Natural killer cell treated with Interleukin-12 subunit alpha and Interleukin-12 subunit beta and Interleukin-15 and Interleukin-18, amount 100 ng/mL, for 72 hours (primary cell): Measurements from ENCODE around the gene SH3RF1. TPM values are rescaled to one million over a fixed set of nuclear protein-coding genes. Genes with fewer than 3 reads are reported as not detected.

ENCODE experiments used
- ATAC-seq, 2 donors: fragments of 150-1000 bp; cut with Tn5 transposase in 1 of 2; sonication (Bioruptor Pico), chemical (Tn5 transposase) in 1 of 2; 2 replicates each; pipeline ENCODE4 v1.10.0; 2021
- DNase-seq: peaks from one replicate; pipeline ENCODE4 v3.0.0; 2022; ENCODE audit warnings: low spot score
- H3K27ac Mint-ChIP-seq, 2 donors: 1 replicate in 1 of 2; 2 replicates in 1 of 2; pipeline ENCODE4 v1.8.0; 2022; ENCODE audit warnings: mixed read lengths in 2 of 2, mild to moderate bottlenecking in 1 of 2, moderate library complexity in 1 of 2
- H3K27me3 Mint-ChIP-seq, 2 donors: 1 replicate in 1 of 2; 2 replicates in 1 of 2; pipeline ENCODE4 v1.8.0; 2022; ENCODE audit warnings: mixed read lengths in 2 of 2
- H3K36me3 Mint-ChIP-seq: one replicate; pipeline ENCODE4 v1.8.0; 2022; ENCODE audit warnings: mixed read lengths
- H3K4me1 Mint-ChIP-seq, 2 donors: 1 replicate in 1 of 2; 2 replicates in 1 of 2; pipeline ENCODE4 v1.8.0; 2022; ENCODE audit warnings: low read depth in 2 of 2, mixed read lengths in 2 of 2, mild to moderate bottlenecking in 1 of 2
- H3K4me3 Mint-ChIP-seq: one replicate; pipeline ENCODE4 v1.8.0; 2022; ENCODE audit warnings: mixed read lengths
- H3K9me3 Mint-ChIP-seq: 2 replicates; pipeline ENCODE4 v1.8.0; 2022; ENCODE audit warnings: mixed read lengths
- total RNA-seq, 2 donors: library from RNA; stranded (reverse); gene quantifications; one replicate each; pipeline ENCODE4 v1.2.3, GENCODE V29; 2022

Gene SH3RF1
- total RNA-seq = 1 to 10 TPM in 1 of 2 donors, under 1 TPM in 1; 0.64 to 1.3 TPM

- Mint-ChIP-seq H3K4me1 (peaks cover 0 to 3% of the 10 kb centered on the region in 2 donors), H3K27me3 (peaks cover 24 to 49% of the 10 kb centered on the region in 2 donors)
Measured at GRCh38 chr4:169270810-169271691, at the start of gene SH3RF1. Gene SH3RF1 (minus strand): TSS chr4:169270956. CDS start chr4:169269212, 1,744 bp downstream.

GRCh38 chr4:169315530-169316343, 45.0 kb upstream of the SH3RF1 start:
- H3K36me3 Mint-ChIP-seq = no peaks in the 10 kb centered on the region
- no peak overlapping the region for H3K4me3 Mint-ChIP-seq
- H3K4me1 Mint-ChIP-seq = no peaks in the 10 kb centered on the region
- DNase-seq = no peak
- H3K27me3 Mint-ChIP-seq = peaks cover 4 to 32% of the 10 kb centered on the region in 2 donors
- no peaks in the 10 kb centered on the region for H3K9me3 Mint-ChIP-seq
- H3K27ac Mint-ChIP-seq = no peak overlapping the region
- ATAC-seq = no peak

More at GRCh38 chr4:169270810-169271691, at the start of gene SH3RF1:
- Mint-ChIP-seq H3K36me3 (no peaks in the 10 kb centered on the region), H3K27ac (no peak within 1 kb of the TSS), H3K4me3 (peak within 1 kb of the TSS; percentile 67), H3K9me3 (no peaks in the 10 kb centered on the region)
- DNase-seq = peak; percentile 65
- ATAC-seq = peak; percentile 76 to 82

GRCh38 chr4:169314906-169315305, 44.1 kb upstream of the SH3RF1 start:
- Mint-ChIP-seq H3K4me3 (no peak overlapping the region), H3K4me1 (no peaks in the 10 kb centered on the region), H3K36me3 (no peaks in the 10 kb centered on the region), H3K27ac (no peak overlapping the region), H3K9me3 (no peaks in the 10 kb centered on the region), H3K27me3 (peaks cover 0 to 26% of the 10 kb centered on the region in 2 donors)
- ATAC-seq (no peak), DNase-seq (no peak)

- DNase-seq (no peak), ATAC-seq (no peak)
- Mint-ChIP-seq H3K4me1 (no peaks in the 10 kb centered on the region), H3K9me3 (no peaks in the 10 kb centered on the region), H3K36me3 (no peaks in the 10 kb centered on the region), H3K27ac (no peak overlapping the region), H3K4me3 (no peak overlapping the region), H3K27me3 (peaks cover 0 to 21% of the 10 kb centered on the region in 2 donors)
Measured at GRCh38 chr4:169313732-169314131, 43.0 kb upstream of the SH3RF1 start.

GRCh38 chr4:169312690-169313422, 42.1 kb upstream of the SH3RF1 start:
- DNase-seq (no peak), ATAC-seq (no peak)
- H3K9me3 Mint-ChIP-seq = no peaks in the 10 kb centered on the region
- no peaks in the 10 kb centered on the region for H3K36me3 Mint-ChIP-seq
- H3K27me3 Mint-ChIP-seq = peaks cover 0 to 15% of the 10 kb centered on the region in 2 donors
- H3K4me1 Mint-ChIP-seq = no peaks in the 10 kb centered on the region
- H3K4me3 Mint-ChIP-seq = no peak overlapping the region
- no peak overlapping the region for H3K27ac Mint-ChIP-seq

- no peaks in the 10 kb centered on the region for H3K9me3 Mint-ChIP-seq
- peaks cover 0 to 9% of the 10 kb centered on the region in 2 donors for H3K27me3 Mint-ChIP-seq
- H3K4me1 Mint-ChIP-seq = no peaks in the 10 kb centered on the region
- no peak for DNase-seq
- no peak overlapping the region for H3K27ac Mint-ChIP-seq
- no peak overlapping the region for H3K4me3 Mint-ChIP-seq
- ATAC-seq = peak in 1 of 2 donors; percentile 43
- no peaks in the 10 kb centered on the region for H3K36me3 Mint-ChIP-seq
Measured at GRCh38 chr4:169311643-169312365, 41.0 kb upstream of the SH3RF1 start.

GRCh38 chr4:169309326-169309967, 38.7 kb upstream of the SH3RF1 start:
- Mint-ChIP-seq H3K27ac (no peak overlapping the region), H3K36me3 (no peaks in the 10 kb centered on the region), H3K4me1 (no peaks in the 10 kb centered on the region), H3K27me3 (no peaks in the 10 kb centered on the region), H3K4me3 (no peak overlapping the region), H3K9me3 (no peaks in the 10 kb centered on the region)
- ATAC-seq (no peak), DNase-seq (no peak)

- Mint-ChIP-seq H3K36me3 (no peaks in the 10 kb centered on the region), H3K27me3 (no peaks in the 10 kb centered on the region)
Measured at GRCh38 chr4:169307576-169307975, 36.8 kb upstream of the SH3RF1 start.

GRCh38 chr4:169305651-169306050, 34.9 kb upstream of the SH3RF1 start:
- ATAC-seq = no peak
- no peak overlapping the region for H3K4me3 Mint-ChIP-seq

More at GRCh38 chr4:169307576-169307975, 36.8 kb upstream of the SH3RF1 start:
- H3K4me1 Mint-ChIP-seq = no peaks in the 10 kb centered on the region
- H3K27ac Mint-ChIP-seq = no peak overlapping the region
- no peak for DNase-seq
- H3K9me3 Mint-ChIP-seq = no peaks in the 10 kb centered on the region
- ATAC-seq = no peak
- no peak overlapping the region for H3K4me3 Mint-ChIP-seq

GRCh38 chr4:169305173-169305572, 34.4 kb upstream of the SH3RF1 start:
- DNase-seq (no peak), ATAC-seq (no peak)
- no peak overlapping the region for H3K27ac Mint-ChIP-seq
- H3K27me3 Mint-ChIP-seq = peaks cover 0 to 2% of the 10 kb centered on the region in 2 donors
- H3K9me3 Mint-ChIP-seq = no peaks in the 10 kb centered on the region
- no peak overlapping the region for H3K4me3 Mint-ChIP-seq
- no peaks in the 10 kb centered on the region for H3K4me1 Mint-ChIP-seq
- H3K36me3 Mint-ChIP-seq = no peaks in the 10 kb centered on the region

More at GRCh38 chr4:169305651-169306050, 34.9 kb upstream of the SH3RF1 start:
- Mint-ChIP-seq H3K27me3 (peaks cover 0 to 2% of the 10 kb centered on the region in 2 donors), H3K4me1 (no peaks in the 10 kb centered on the region), H3K27ac (no peak overlapping the region), H3K9me3 (no peaks in the 10 kb centered on the region), H3K36me3 (no peaks in the 10 kb centered on the region)
- no peak for DNase-seq

GRCh38 chr4:169295822-169296221, 25.1 kb upstream of the SH3RF1 start:
- no peak overlapping the region for H3K4me3 Mint-ChIP-seq
- no peaks in the 10 kb centered on the region for H3K9me3 Mint-ChIP-seq
- H3K27me3 Mint-ChIP-seq = peaks cover 36 to 54% of the 10 kb centered on the region in 2 donors
- peaks cover 4% of the 10 kb centered on the region for H3K36me3 Mint-ChIP-seq
- no peak overlapping the region for H3K27ac Mint-ChIP-seq
- peaks cover 6% of the 10 kb centered on the region in 2 donors for H3K4me1 Mint-ChIP-seq
- DNase-seq (no peak), ATAC-seq (no peak)

GRCh38 chr4:169293343-169294176, 22.8 kb upstream of the SH3RF1 start:
- Mint-ChIP-seq H3K36me3 (peaks cover 4% of the 10 kb centered on the region), H3K9me3 (no peaks in the 10 kb centered on the region), H3K27me3 (peaks cover 33 to 54% of the 10 kb centered on the region in 2 donors), H3K27ac (no peak overlapping the region), H3K4me1 (peaks cover 6% of the 10 kb centered on the region in 2 donors), H3K4me3 (no peak overlapping the region)
- no peak for DNase-seq
- no peak for ATAC-seq
